IMR-90 (cell line): ENCODE measurements around the gene OSBP2. TPM values are rescaled to one million over a fixed set of nuclear protein-coding genes. Genes with fewer than 3 reads are reported as not detected.

ENCODE experiments used
- ATAC-seq: fragments of 200-7000 bp; cut with Tn5 transposase; 2 replicates; pipeline ENCODE4 v1.9.1; 2020; ENCODE audit warnings: low read depth, mild to moderate bottlenecking, moderate library complexity
- BruUV-seq: library from RNA; stranded (reverse); fragments of 400-500 nt; replicated peaks from 2 replicates; lab custom pipeline; 2021; lab: Mats Ljungman, UMichigan
- CTCF ChIA-PET: fragments of 300-600 bp; formaldehyde crosslinking; extraction: SDS; loops from one replicate; lab custom pipeline; 2021; ENCODE audit warnings: antibody characterized with exemption; lab: Yijun Ruan, JAX
- POLR2A ChIA-PET: fragments of 300-600 bp; sonication (Branson Sonifier 250); formaldehyde crosslinking; loops from one replicate; lab custom pipeline; 2022; ENCODE audit warnings: antibody characterized with exemption; ENCODE audit not compliant: unreplicated experiment; lab: Charles Lee
- DNase-seq: peaks from one replicate; pipeline ENCODE4 v3.0.0; 2013
- H2AFZ ChIP-seq: replicated peaks from 2 replicates; pipeline ENCODE3; 2013; ENCODE audit warnings: low read length, mild to moderate bottlenecking; ENCODE audit not compliant: poor library complexity
- H2AK5ac ChIP-seq: 2 replicates; pipeline ENCODE4 v1.6.1; 2013; ENCODE audit warnings: low read depth, low read length, inconsistent platforms
- H2AK9ac ChIP-seq: replicated peaks from 2 replicates; pipeline ENCODE3; 2013; ENCODE audit warnings: mild to moderate bottlenecking, low read depth, low read length, moderate library complexity; ENCODE audit not compliant: poor library complexity
- H2BK120ac ChIP-seq: 2 replicates; pipeline ENCODE4 v1.6.1; 2013; ENCODE audit warnings: low read depth, low read length, inconsistent platforms
- H2BK15ac ChIP-seq: 3 replicates; pipeline ENCODE4 v1.6.1; 2013; ENCODE audit warnings: low read depth, low read length, inconsistent platforms
- H2BK20ac ChIP-seq: 2 replicates; pipeline ENCODE4 v1.6.1; 2013; ENCODE audit warnings: low read depth, mild to moderate bottlenecking, inconsistent platforms, low read length, moderate library complexity
- H2BK5ac ChIP-seq: 2 replicates; pipeline ENCODE4 v1.6.1; 2013; ENCODE audit warnings: mild to moderate bottlenecking, low read depth, low read length, inconsistent platforms; ENCODE audit not compliant: poor library complexity, severe bottlenecking
- H3K14ac ChIP-seq: replicated peaks from 2 replicates; pipeline ENCODE4 v1.6.1; 2013; ENCODE audit warnings: low read depth, low read length, inconsistent platforms
- H3K18ac ChIP-seq: 2 replicates; pipeline ENCODE4 v1.6.1; 2013; ENCODE audit warnings: low read depth, low read length, control low read depth
- H3K23ac ChIP-seq: 2 replicates; pipeline ENCODE4 v1.6.1; 2013; ENCODE audit warnings: low read depth, low read length, inconsistent platforms
- H3K27ac ChIP-seq: 2 replicates; pipeline ENCODE4 v1.5.1; 2013; ENCODE audit warnings: mild to moderate bottlenecking, control low read depth, low read length; ENCODE audit not compliant: insufficient read depth
- H3K27me3 ChIP-seq: 2 replicates; pipeline ENCODE4 v1.6.1; 2013; ENCODE audit warnings: low read length; ENCODE audit not compliant: control insufficient read depth, insufficient read depth
- H3K36me3 ChIP-seq: 2 replicates; pipeline ENCODE4 v1.6.1; 2013; ENCODE audit warnings: low read length, mixed read lengths; ENCODE audit not compliant: control insufficient read depth, insufficient read depth
- H3K4ac ChIP-seq: 2 replicates; pipeline ENCODE4 v1.6.1; 2013; ENCODE audit warnings: low read depth, low read length, inconsistent platforms
- H3K4me1 ChIP-seq: 2 replicates; pipeline ENCODE4 v1.6.1; 2013; ENCODE audit warnings: low read length, mixed read lengths; ENCODE audit not compliant: control insufficient read depth, insufficient read depth
- H3K4me2 ChIP-seq: 2 replicates; pipeline ENCODE4 v1.6.1; 2013; ENCODE audit warnings: low read depth, mild to moderate bottlenecking, control low read depth, low read length, moderate library complexity
- H3K4me3 ChIP-seq: 2 replicates; pipeline ENCODE4 v1.5.1; 2013; ENCODE audit warnings: low read depth, mild to moderate bottlenecking, control low read depth, low read length, moderate library complexity; ENCODE audit not compliant: insufficient read depth
- H3K56ac ChIP-seq: 2 replicates; pipeline ENCODE4 v1.6.1; 2013; ENCODE audit warnings: low read length, inconsistent platforms; ENCODE audit not compliant: insufficient read depth; ENCODE audit errors: extremely low read depth
- H3K79me1 ChIP-seq, 2 experiments: 2 replicates each; pipeline ENCODE4 v1.6.1; 2013; ENCODE audit warnings: low read length in 2 of 2, inconsistent platforms in 1 of 2, low read depth in 1 of 2
- H3K9ac ChIP-seq: 2 replicates; pipeline ENCODE4 v1.6.1; 2013; ENCODE audit warnings: low read depth, low read length, control low read depth
- H3K9me1 ChIP-seq: 2 replicates; pipeline ENCODE4 v1.6.1; 2013; ENCODE audit warnings: low read length, inconsistent platforms; ENCODE audit not compliant: insufficient read depth
- H3K9me3 ChIP-seq: 2 replicates; pipeline ENCODE4 v1.6.1; 2013; ENCODE audit warnings: low read length; ENCODE audit not compliant: control insufficient read depth, insufficient read depth
- H4K20me1 ChIP-seq: 2 replicates; pipeline ENCODE4 v1.6.1; 2013; ENCODE audit warnings: low read length, inconsistent platforms; ENCODE audit not compliant: insufficient read depth
- H4K5ac ChIP-seq: 2 replicates; pipeline ENCODE4 v1.6.1; 2013; ENCODE audit warnings: mild to moderate bottlenecking, low read depth, low read length, control low read depth
- H4K8ac ChIP-seq, 2 experiments: 2 replicates each; pipeline ENCODE4 v1.6.1; 2013; ENCODE audit warnings: low read depth in 2 of 2, low read length in 2 of 2, control low read depth in 1 of 2, inconsistent platforms in 1 of 2
- H4K91ac ChIP-seq: 2 replicates; pipeline ENCODE4 v1.6.1; 2013; ENCODE audit warnings: low read depth, low read length, inconsistent platforms; ENCODE audit not compliant: insufficient read depth
- CEBPB ChIP-seq: IDR thresholded peaks from 2 replicates; pipeline ENCODE4 v1.6.1; 2012; ENCODE audit warnings: low read depth, low read length, improper control_type of control experiment
- CHD1 ChIP-seq: IDR thresholded peaks from 2 replicates; pipeline ENCODE4 v1.6.1; 2012; ENCODE audit warnings: low read depth, low read length, improper control_type of control experiment
- FOS ChIP-seq: fragments of 150-350 bp; IDR thresholded peaks from 2 replicates; pipeline ENCODE4 v1.6.1; 2016; ENCODE audit warnings: low read depth, low read length
- MAZ ChIP-seq: IDR thresholded peaks from 2 replicates; pipeline ENCODE4 v1.6.1; 2012; ENCODE audit warnings: low read depth, mild to moderate bottlenecking, low read length, improper control_type of control experiment, moderate library complexity, borderline replicate concordance
- MXI1 ChIP-seq: IDR thresholded peaks from 2 replicates; pipeline ENCODE4 v1.6.1; 2012; ENCODE audit warnings: low read depth, mild to moderate bottlenecking, low read length, moderate library complexity, borderline replicate concordance
- RAD21 ChIP-seq: IDR thresholded peaks from 2 replicates; pipeline ENCODE4 v1.6.1; 2012; ENCODE audit warnings: low read length, improper control_type of control experiment
- RCOR1 ChIP-seq: IDR thresholded peaks from 2 replicates; pipeline ENCODE4 v1.6.1; 2012; ENCODE audit warnings: mild to moderate bottlenecking, low read length, improper control_type of control experiment; ENCODE audit not compliant: insufficient replicate concordance
- RFX5 ChIP-seq: IDR thresholded peaks from 2 replicates; pipeline ENCODE4 v1.8.0; 2012; ENCODE audit warnings: low read depth, mild to moderate bottlenecking, low read length, moderate library complexity
- SMC3 ChIP-seq: fragments of 150-350 bp; IDR thresholded peaks from 2 replicates; pipeline ENCODE4 v1.6.1; 2016; ENCODE audit warnings: low read depth, mild to moderate bottlenecking, antibody characterized with exemption, low read length, moderate library complexity
- whole genome bisulfite sequencing, 2 experiments: methylation state at CpG; one replicate each; pipeline versions ENCODE4 v1.1.5 to v1.1.7; 2013; ENCODE audit warnings: missing lambda C conversion rate in 2 of 2; ENCODE audit not compliant: insufficient read length in 1 of 2; ENCODE audit errors: extremely low coverage in 2 of 2; 5-methylcytosine and 5-hydroxymethylcytosine counted together
- dilution Hi-C: fragments of 300-500 bp; cut with HindIII; formaldehyde crosslinking; loops from one replicate; pipeline ENCODE4 v1.14.3; 2018; ENCODE audit warnings: low sequenced_read_pairs; ENCODE audit not compliant: unreplicated experiment
- in situ Hi-C: fragments of 300-500 bp; cut with MboI; formaldehyde crosslinking; loops from 3 replicates; pipeline ENCODE4 v1.14.3; 2019; ENCODE audit warnings: low sequenced_read_pairs, inconsistent platforms, mixed read lengths
- intact Hi-C: fragments of 100-400 bp; cut with micrococcal nuclease; formaldehyde crosslinking; loops from 2 replicates; pipeline ENCODE4 v1.10.0; 2022
- polyA plus RNA-seq, 3 experiments: library from polyadenylated mRNA; depleted of rRNA; stranded (reverse); fragments of >200 nt; gene quantifications; 2 replicates each; pipeline ENCODE4 v1.2.3, GENCODE V29; 2012; ENCODE audit warnings: low replicate concordance in 1 of 3
- total RNA-seq: library from RNA; depleted of rRNA; stranded (reverse); fragments of >200 nt; gene quantifications from 2 replicates; pipeline ENCODE4 v1.2.3, GENCODE V29; 2012
- TF ChIP-seq, protein P1 (sequence below): fragments of 150-350 bp; IDR thresholded peaks from 2 replicates; pipeline ENCODE4 v1.6.1; 2016; ENCODE audit warnings: low read depth, mild to moderate bottlenecking, low read length, moderate library complexity, borderline replicate concordance
- TF ChIP-seq, protein P2 (sequence below): fragments of 150-350 bp; IDR thresholded peaks from 2 replicates; pipeline ENCODE4 v1.6.1; 2017; ENCODE audit warnings: mild to moderate bottlenecking, antibody characterized with exemption, low read length, low read depth

The OSBP2 gene
- total and polyA plus RNA-seq, 2 of the 4 experiments (the other 2 are of a cell fraction), result 1.8 to 2.2 TPM

DNA sequence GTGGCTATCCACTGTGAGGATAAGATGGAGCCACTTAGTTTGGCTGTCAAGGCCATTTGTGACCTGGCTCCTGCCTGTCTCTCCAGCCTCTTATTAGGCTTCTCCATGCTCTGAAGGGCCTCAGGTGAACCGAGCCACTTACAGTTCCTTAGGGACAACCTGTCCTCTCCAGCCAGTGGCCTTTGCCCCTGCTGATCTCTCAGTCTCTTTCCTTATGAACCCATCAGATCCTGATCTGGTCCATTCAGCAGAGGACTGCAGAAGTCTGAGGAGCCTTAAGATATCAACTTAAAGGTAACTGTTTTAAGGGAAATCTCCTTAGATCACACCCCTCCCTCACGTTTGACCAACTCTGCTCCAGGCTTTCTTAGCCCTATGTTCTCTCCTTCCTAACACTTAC is 29.4 kb upstream of the OSBP2 start:
- ATAC-seq, result no peak
- BruUV-seq, result no TSS peak
- POLR2A ChIA-PET, result no interaction called here
- Histone ChIP-seq H2BK120ac (no peak overlapping the region), H3K4me3 (no peak overlapping the region), H3K56ac (no peak overlapping the region), H2BK5ac (no peak overlapping the region), H3K4ac (no peak overlapping the region), H3K14ac (no peak overlapping the region), H4K91ac (no peak overlapping the region), H2AK9ac (no peak overlapping the region), H2AK5ac (no peak overlapping the region), H3K9me1 (peaks cover 3% of the 10 kb centered on the region; the same call in 1 of the 2 replicates), H4K8ac (no peak overlapping the region), H3K9me3 (no peaks in the 10 kb centered on the region), H3K18ac (no peak overlapping the region), H4K20me1 (no peaks in the 10 kb centered on the region), H4K5ac (no peak overlapping the region), H2BK15ac (no peak overlapping the region), H3K79me1 (peaks cover 0 to 15% of the 10 kb centered on the region in 2 experiments; a peak in 1 of 4 replicates), H3K4me2 (no peak overlapping the region), H3K9ac (no peak overlapping the region), H3K4me1 (no peaks in the 10 kb centered on the region), H2AFZ (no peak overlapping the region), H3K23ac (no peak overlapping the region), H3K27me3 (no peaks in the 10 kb centered on the region), H2BK20ac (no peak overlapping the region), H3K36me3 (peaks cover 10% of the 10 kb centered on the region; the same call in 1 of the 2 replicates), H3K27ac (no peak overlapping the region)
- CTCF ChIA-PET, result no interaction called here
- no peak for DNase-seq
- TF ChIP-seq MXI1 (no peak), MAZ (no peak), CEBPB (no peak), FOS (no peak), CHD1 (no peak), RAD21 (no peak), RFX5 (no peak), RCOR1 (no peak), SMC3 (no peak)
- TF ChIP-seq, protein P1, sequence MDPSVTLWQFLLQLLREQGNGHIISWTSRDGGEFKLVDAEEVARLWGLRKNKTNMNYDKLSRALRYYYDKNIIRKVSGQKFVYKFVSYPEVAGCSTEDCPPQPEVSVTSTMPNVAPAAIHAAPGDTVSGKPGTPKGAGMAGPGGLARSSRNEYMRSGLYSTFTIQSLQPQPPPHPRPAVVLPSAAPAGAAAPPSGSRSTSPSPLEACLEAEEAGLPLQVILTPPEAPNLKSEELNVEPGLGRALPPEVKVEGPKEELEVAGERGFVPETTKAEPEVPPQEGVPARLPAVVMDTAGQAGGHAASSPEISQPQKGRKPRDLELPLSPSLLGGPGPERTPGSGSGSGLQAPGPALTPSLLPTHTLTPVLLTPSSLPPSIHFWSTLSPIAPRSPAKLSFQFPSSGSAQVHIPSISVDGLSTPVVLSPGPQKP, result no peak
- TF ChIP-seq, protein P2, sequence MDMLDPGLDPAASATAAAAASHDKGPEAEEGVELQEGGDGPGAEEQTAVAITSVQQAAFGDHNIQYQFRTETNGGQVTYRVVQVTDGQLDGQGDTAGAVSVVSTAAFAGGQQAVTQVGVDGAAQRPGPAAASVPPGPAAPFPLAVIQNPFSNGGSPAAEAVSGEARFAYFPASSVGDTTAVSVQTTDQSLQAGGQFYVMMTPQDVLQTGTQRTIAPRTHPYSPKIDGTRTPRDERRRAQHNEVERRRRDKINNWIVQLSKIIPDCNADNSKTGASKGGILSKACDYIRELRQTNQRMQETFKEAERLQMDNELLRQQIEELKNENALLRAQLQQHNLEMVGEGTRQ, result no peak
- in situ Hi-C loops (no loop called here), intact Hi-C loops (no loop called here), dilution Hi-C loops (no loop called here)
- no CpG with 5 or more reads among the region's 2 CpGs for WGBS, 2 experiments
